Psoas muscle (tissue), 8 donors: ENCODE measurements around the gene CCNY. TPM values are rescaled to one million over a fixed set of nuclear protein-coding genes. Genes with fewer than 3 reads are reported as not detected.
A peak's percentile ranks its signal among the peaks of the same experiment; 100 is the strongest.

Experiments used
- ATAC-seq, 4 donors: fragments of 200-7000 bp; cut with Tn5 transposase; one replicate each; pipeline ENCODE4 v1.9.1; 2020; ENCODE audit warnings: moderate library complexity in 3 of 4, mild to moderate bottlenecking in 2 of 4
- DNase-seq, 2 donors: peaks; one replicate each; pipeline ENCODE4 v3.0.0-alpha.2; 2020
- H3K27ac ChIP-seq: fragments of 200-600 bp; one replicate; pipeline ENCODE4 v1.8.0; 2022
- H3K27me3 ChIP-seq, 3 donors: fragments of 200-600 bp in 1 of 3; one replicate each; pipeline versions ENCODE4 v1.6.1 to v1.8.0; 2013 to 2022; ENCODE audit warnings: low read length in 2 of 3, mild to moderate bottlenecking in 2 of 3, moderate library complexity in 1 of 3; ENCODE audit not compliant: insufficient read depth in 3 of 3
- H3K36me3 ChIP-seq, 2 donors: fragments of 200-600 bp in 1 of 2; one replicate each; pipeline versions ENCODE4 v1.6.1 to v1.8.0; 2013 to 2022; ENCODE audit warnings: low read depth in 1 of 2, mild to moderate bottlenecking in 1 of 2, moderate library complexity in 1 of 2; ENCODE audit not compliant: insufficient read depth in 1 of 2
- H3K4me1 ChIP-seq: fragments of 200-600 bp; one replicate; pipeline ENCODE4 v1.8.0; 2022
- H3K4me3 ChIP-seq: fragments of 200-600 bp; one replicate; pipeline ENCODE4 v1.8.0; 2022; ENCODE audit warnings: mild to moderate bottlenecking
- H3K9me3 ChIP-seq: fragments of 200-600 bp; one replicate; pipeline ENCODE4 v1.8.0; 2022
- WGBS, 3 donors: extraction: QIAGEN DNeasy Blood & Tissue Kit; methylation state at CpG; one replicate each; pipeline versions ENCODE4 v1.1.6 to v1.1.7; 2013; 5-methylcytosine and 5-hydroxymethylcytosine counted together
- intact Hi-C, 2 donors: fragments of 100-400 bp; cut with DNase I; formaldehyde crosslinking; loops; one replicate each; pipeline versions ENCODE4 v1.11.0 to v1.14.2; 2022
- polyA plus RNA-seq, 3 donors: library from polyadenylated mRNA; stranded (reverse); fragments of 200-250 nt; gene quantifications; one replicate each; pipeline ENCODE4 v1.2.3, GENCODE V29; 2013
- total RNA-seq, 4 donors: library from RNA; stranded (reverse); fragmentation: NEBNext Ultra II Directional in 2 of 4; extraction: Animal tissue kit (Norgen Biotek cat#: 25700) in 2 of 4; gene quantifications; one replicate each; pipeline versions ENCODE4 v1.2.1 to v1.2.4, GENCODE V29; 2021 to 2023
- TF ChIP-seq, protein P1 (sequence below): fragments of 200-600 bp; IDR thresholded peaks from one replicate; pipeline ENCODE4 v1.8.0; 2022; ENCODE audit warnings: antibody characterized with exemption
- donor health status: healthy with polysubstance abuse.
- donor health status: DM: no; HTN: no; CAD: no; lungs with moderate emphysema.
- donor health status: Bipolar disorder and iron deficiency.
- donor health status: healthy.
- donor health status: DM: yes; HTN: yes; CAD: no.
- donor health status: DM: no; HTN: no; CAD: no.
- donor health status: DM: no; HTN: no; CAD: no.
- donor health status: DM: yes; HTN: yes; CAD: no.

The CCNY gene
- total and polyA plus RNA-seq, 7 donors, result 21.2 to 55.8 (median 47.0) TPM

DNA sequence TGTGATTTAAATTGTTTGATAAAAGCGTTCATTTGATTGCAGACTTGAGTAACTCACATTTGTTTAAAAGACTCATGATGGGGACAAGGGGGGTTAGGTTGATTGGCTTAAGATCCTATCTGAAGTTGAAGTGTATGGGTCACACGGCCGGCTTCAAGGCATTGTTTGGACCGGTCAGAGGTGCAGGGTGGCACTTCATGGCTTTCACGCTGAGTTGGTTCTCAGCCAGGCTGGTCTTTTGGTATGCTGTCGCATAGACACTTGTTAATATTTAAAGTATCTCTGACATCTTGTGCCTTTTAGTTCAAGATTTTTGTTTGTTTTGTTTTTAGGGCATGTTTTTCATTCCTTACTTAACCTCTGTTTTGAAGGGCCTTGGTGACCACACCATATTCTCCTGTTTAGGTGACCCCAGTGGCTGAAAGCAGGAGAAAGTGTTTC, 58.1 kb downstream of the CCNY start:
- H3K36me3 ChIP-seq, result no peaks in the 10 kb centered on the region
- no peak overlapping the region for H3K4me3 ChIP-seq
- peaks cover 66% of the 10 kb centered on the region for H3K4me1 ChIP-seq
- ATAC-seq (no peak), DNase-seq (no peak)
- intact Hi-C loops, result no loop called here
- 41 to 62% (median 44%) methylated on average over 6 of the region's 6 CpGs for WGBS, 3 donors
- no peaks in the 10 kb centered on the region for H3K27me3 ChIP-seq
- TF ChIP-seq, protein P1, sequence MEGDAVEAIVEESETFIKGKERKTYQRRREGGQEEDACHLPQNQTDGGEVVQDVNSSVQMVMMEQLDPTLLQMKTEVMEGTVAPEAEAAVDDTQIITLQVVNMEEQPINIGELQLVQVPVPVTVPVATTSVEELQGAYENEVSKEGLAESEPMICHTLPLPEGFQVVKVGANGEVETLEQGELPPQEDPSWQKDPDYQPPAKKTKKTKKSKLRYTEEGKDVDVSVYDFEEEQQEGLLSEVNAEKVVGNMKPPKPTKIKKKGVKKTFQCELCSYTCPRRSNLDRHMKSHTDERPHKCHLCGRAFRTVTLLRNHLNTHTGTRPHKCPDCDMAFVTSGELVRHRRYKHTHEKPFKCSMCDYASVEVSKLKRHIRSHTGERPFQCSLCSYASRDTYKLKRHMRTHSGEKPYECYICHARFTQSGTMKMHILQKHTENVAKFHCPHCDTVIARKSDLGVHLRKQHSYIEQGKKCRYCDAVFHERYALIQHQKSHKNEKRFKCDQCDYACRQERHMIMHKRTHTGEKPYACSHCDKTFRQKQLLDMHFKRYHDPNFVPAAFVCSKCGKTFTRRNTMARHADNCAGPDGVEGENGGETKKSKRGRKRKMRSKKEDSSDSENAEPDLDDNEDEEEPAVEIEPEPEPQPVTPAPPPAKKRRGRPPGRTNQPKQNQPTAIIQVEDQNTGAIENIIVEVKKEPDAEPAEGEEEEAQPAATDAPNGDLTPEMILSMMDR, result no peak
- H3K9me3 ChIP-seq, result peaks cover 11% of the 10 kb centered on the region
- no peak overlapping the region for H3K27ac ChIP-seq

DNA sequence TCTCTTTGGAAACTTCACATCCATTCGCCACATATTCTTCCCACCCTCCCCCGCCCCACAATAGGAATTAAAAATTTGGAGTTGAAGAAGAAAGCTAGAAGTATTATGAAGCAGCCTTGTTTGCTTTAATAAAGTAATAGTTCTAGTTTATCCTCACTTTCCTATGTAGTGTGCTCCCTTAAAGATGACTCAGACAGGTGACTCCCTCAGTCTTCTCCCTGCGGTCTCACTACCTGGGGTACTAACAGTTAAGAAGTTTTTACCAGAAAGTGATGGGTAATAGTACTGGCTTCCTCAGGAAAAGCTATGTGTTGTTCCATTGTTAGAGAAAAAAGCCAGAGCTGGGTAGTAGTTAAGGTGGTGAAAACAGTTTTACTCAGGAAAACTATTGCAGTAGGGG, 58.6 kb downstream of the CCNY start:
- intact Hi-C loops, result no loop called here
- TF ChIP-seq, protein P1, result no peak
- no peaks in the 10 kb centered on the region for H3K27me3 ChIP-seq
- 93 to 96% (median 94%) methylated on average over 3 of the region's 3 CpGs for WGBS, 3 donors
- H3K27ac ChIP-seq, result no peak overlapping the region
- peaks cover 11% of the 10 kb centered on the region for H3K9me3 ChIP-seq
- H3K4me1 ChIP-seq, result peaks cover 71% of the 10 kb centered on the region
- no peaks in the 10 kb centered on the region for H3K36me3 ChIP-seq
- no peak overlapping the region for H3K4me3 ChIP-seq
- no peak for ATAC-seq
- no peak for DNase-seq

DNA sequence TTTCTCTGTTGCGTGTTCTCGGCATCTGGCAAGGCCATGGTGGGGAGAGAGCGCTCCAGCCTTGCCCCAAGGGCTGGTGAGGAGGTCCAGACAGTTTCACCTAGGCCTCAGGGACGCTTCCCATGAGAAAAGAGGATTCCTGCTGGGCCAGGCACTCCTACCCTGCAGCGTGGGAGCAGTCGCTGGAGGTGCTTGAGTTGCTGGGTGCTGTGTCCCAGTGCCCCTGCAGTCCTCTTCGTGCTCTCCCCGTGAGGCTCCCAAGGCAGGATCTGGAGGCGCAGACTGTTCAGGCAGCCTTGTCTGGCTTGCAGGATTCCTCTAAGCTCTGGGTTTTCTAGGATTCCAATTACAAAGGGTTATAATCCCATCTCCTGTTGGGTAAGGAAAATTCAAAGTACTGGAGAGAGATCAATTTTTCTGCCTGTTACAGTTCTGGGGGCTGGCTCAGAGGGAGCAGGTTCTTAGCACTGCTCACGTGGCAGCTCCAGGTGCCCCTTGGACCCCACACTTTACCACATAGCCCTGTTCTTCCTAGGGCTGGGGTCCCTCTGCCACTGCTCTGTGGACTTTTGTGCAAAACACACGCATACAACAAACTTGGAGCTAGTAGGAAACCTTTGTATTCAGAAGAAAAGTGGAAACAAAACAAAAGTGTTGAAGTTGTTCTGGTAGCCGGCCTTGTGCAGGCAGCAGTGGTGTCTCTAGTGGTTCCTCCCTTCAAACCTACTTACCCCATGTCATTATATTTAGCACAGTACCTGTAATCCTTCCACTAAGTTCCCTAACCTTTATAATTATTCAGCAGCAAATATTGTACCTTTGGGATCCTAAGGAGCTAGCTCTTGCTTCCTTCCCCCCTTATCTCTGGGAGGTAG, 60.5 kb downstream of the CCNY start:
- whole genome bisulfite sequencing, 3 donors, result 77 to 84% (median 83%) methylated on average over 12 of the region's 12 CpGs
- no peak for ATAC-seq
- TF ChIP-seq, protein P1, result no peak
- Histone ChIP-seq H3K4me1 (peaks cover 84% of the 10 kb centered on the region), H3K27ac (peak overlapping the region; percentile 0), H3K27me3 (no peaks in the 10 kb centered on the region), H3K4me3 (no peak overlapping the region), H3K36me3 (no peaks in the 10 kb centered on the region), H3K9me3 (no peaks in the 10 kb centered on the region)
- DNase-seq, result no peak
- intact Hi-C loops, result no loop called here

DNA sequence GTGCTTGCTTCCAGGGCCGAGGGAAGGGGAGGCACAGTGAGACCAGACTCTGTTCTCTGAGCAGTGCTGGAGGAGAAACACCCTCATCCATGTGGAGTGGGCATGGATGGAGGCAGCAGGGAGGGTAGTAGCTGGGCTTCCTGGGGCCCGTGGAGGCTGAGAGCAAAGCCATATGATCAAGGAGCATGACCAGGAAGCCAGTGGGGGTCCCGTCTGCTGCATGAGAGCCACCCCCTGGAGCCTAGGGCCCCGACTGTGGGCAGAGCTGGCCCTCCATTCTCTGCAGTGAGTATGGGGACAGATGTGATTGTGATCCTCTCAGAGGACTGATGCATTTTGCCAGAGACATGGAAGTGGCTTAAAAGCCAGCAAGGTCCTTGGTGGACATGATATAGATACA, 61.6 kb downstream of the CCNY start:
- H3K4me3 ChIP-seq, result no peak overlapping the region
- DNase-seq, result no peak
- TF ChIP-seq, protein P1, result no peak
- no peaks in the 10 kb centered on the region for H3K9me3 ChIP-seq
- intact Hi-C loops, result no loop called here
- no peaks in the 10 kb centered on the region for H3K27me3 ChIP-seq
- peak in 1 of 4 donors; percentile 14 for ATAC-seq
- WGBS, 3 donors, result 56 to 63% (median 57%) methylated on average over 4 of the region's 4 CpGs
- no peaks in the 10 kb centered on the region for H3K36me3 ChIP-seq
- H3K27ac ChIP-seq, result no peak overlapping the region
- H3K4me1 ChIP-seq, result peaks cover 82% of the 10 kb centered on the region
